SJSA1 (cell line): ENCODE measurements around the gene ZNF597. TPM values are rescaled to one million over a fixed set of nuclear protein-coding genes. Genes with fewer than 3 reads are reported as not detected.
A peak's percentile ranks its signal among the peaks of the same experiment; 100 is the strongest.

ENCODE experiments used
- DNase-seq, 2 experiments: peaks; one replicate each; pipeline ENCODE4 v3.0.0-alpha.2; 2015 to 2020; ENCODE audit warnings: low spot score in 2 of 2, low read depth in 1 of 2
- H3K27ac ChIP-seq: fragments of 250-450 bp; sonication (Bioruptor Pico); 2 replicates; pipeline ENCODE4 v1.5.1; 2020; ENCODE audit warnings: mild to moderate bottlenecking, moderate library complexity
- H3K27me3 ChIP-seq: fragments of 250-450 bp; sonication (Bioruptor Pico); replicated peaks from 2 replicates; pipeline ENCODE4 v1.5.1; 2020; ENCODE audit warnings: mild to moderate bottlenecking, moderate library complexity
- H3K36me3 ChIP-seq: fragments of 250-450 bp; sonication (Bioruptor Pico); 2 replicates; pipeline ENCODE4 v1.5.1; 2020; ENCODE audit warnings: mild to moderate bottlenecking
- H3K4me1 ChIP-seq: fragments of 250-450 bp; sonication (Bioruptor Pico); replicated peaks from 2 replicates; pipeline ENCODE4 v1.6.1; 2021; ENCODE audit warnings: mild to moderate bottlenecking
- H3K4me3 ChIP-seq: fragments of 250-450 bp; sonication (Bioruptor Pico); 2 replicates; pipeline ENCODE4 v1.5.1; 2020; ENCODE audit warnings: mild to moderate bottlenecking
- H3K9me3 ChIP-seq: fragments of 250-450 bp; sonication (Bioruptor Pico); replicated peaks from 2 replicates; pipeline ENCODE4 v1.5.1; 2020; ENCODE audit warnings: mild to moderate bottlenecking
- total RNA-seq: library from RNA; depleted of rRNA; stranded (reverse); fragments of >200 nt; shearing (Covaris generic); gene quantifications from 2 replicates; pipeline ENCODE4 v1.2.3, GENCODE V29; 2014

ZNF597 gene
- total RNA-seq, 1 experiment from 2014 or later = 2.9 TPM

GRCh38 chr16:3454631-3455147 lies 11.4 kb upstream of the ZNF597 start:
- Histone ChIP-seq H3K36me3 (peaks cover 15% of the 10 kb centered on the region), H3K9me3 (no peaks in the 10 kb centered on the region; the same call in 1 of the 2 replicates), H3K4me3 (no peak overlapping the region), H3K27me3 (no peaks in the 10 kb centered on the region), H3K27ac (no peak overlapping the region), H3K4me1 (peaks cover 21% of the 10 kb centered on the region)
- DNase-seq = no peak

- no peak overlapping the region for H3K4me3 ChIP-seq
- peaks cover 16% of the 10 kb centered on the region for H3K36me3 ChIP-seq
- no peak overlapping the region for H3K27ac ChIP-seq
- H3K9me3 ChIP-seq = no peaks in the 10 kb centered on the region; the same call in 1 of the 2 replicates
- H3K4me1 ChIP-seq = peaks cover 15% of the 10 kb centered on the region
- DNase-seq = no peak
- H3K27me3 ChIP-seq = no peaks in the 10 kb centered on the region
Observed at GRCh38 chr16:3454093-3454492, 10.8 kb upstream of the ZNF597 start.

GRCh38 chr16:3444032-3444388 lies 706 bp upstream of the ZNF597 start:
- DNase-seq = peak in 1 of 2 experiments; percentile 43
- peaks cover 32% of the 10 kb centered on the region for H3K36me3 ChIP-seq
- H3K4me3 ChIP-seq = peak overlapping the region; percentile 50
- no peaks in the 10 kb centered on the region; the same call in 1 of the 2 replicates for H3K9me3 ChIP-seq
- peak overlapping the region; percentile 52 for H3K27ac ChIP-seq
- H3K27me3 ChIP-seq = no peaks in the 10 kb centered on the region
- no peaks in the 10 kb centered on the region for H3K4me1 ChIP-seq

- no peaks in the 10 kb centered on the region; the same call in 1 of the 2 replicates for H3K9me3 ChIP-seq
- no peaks in the 10 kb centered on the region for H3K4me1 ChIP-seq
- H3K27me3 ChIP-seq = no peaks in the 10 kb centered on the region
- H3K4me3 ChIP-seq = no peak overlapping the region
- no peak overlapping the region for H3K27ac ChIP-seq
- no peak for DNase-seq
- peaks cover 35% of the 10 kb centered on the region for H3K36me3 ChIP-seq
Observed at GRCh38 chr16:3439637-3440036, 3.7 kb downstream of the ZNF597 start.

GRCh38 chr16:3434373-3434772 lies 8.9 kb downstream of the ZNF597 start:
- H3K4me3 ChIP-seq = no peak overlapping the region
- H3K9me3 ChIP-seq = no peaks in the 10 kb centered on the region; the same call in 1 of the 2 replicates
- 0 out of 2 replicates have a peak, but pooled peaks cover 6% of the 10 kb centered on the region for H3K4me1 ChIP-seq
- DNase-seq = no peak
- H3K27ac ChIP-seq = no peak overlapping the region
- H3K36me3 ChIP-seq = peaks cover 24% of the 10 kb centered on the region
- H3K27me3 ChIP-seq = no peaks in the 10 kb centered on the region; the same call in none of the 2 replicates

- Histone ChIP-seq H3K27me3 (no peaks in the 10 kb centered on the region; the same call in none of the 2 replicates), H3K27ac (no peak overlapping the region), H3K36me3 (peaks cover 14% of the 10 kb centered on the region), H3K4me3 (no peak overlapping the region; the same call in 1 of the 2 replicates), H3K9me3 (no peaks in the 10 kb centered on the region; the same call in 1 of the 2 replicates), H3K4me1 (0 out of 2 replicates have a peak, but pooled peaks cover 6% of the 10 kb centered on the region)
- DNase-seq = peak in 1 of 2 experiments; percentile 52
Observed at GRCh38 chr16:3431779-3432219, 11.5 kb downstream of the ZNF597 start.

- H3K9me3 ChIP-seq = peaks cover 28% of the 10 kb centered on the region
- H3K4me1 ChIP-seq = no peaks in the 10 kb centered on the region
- H3K36me3 ChIP-seq = peaks cover 4% of the 10 kb centered on the region
- H3K27ac ChIP-seq = no peak overlapping the region
- H3K27me3 ChIP-seq = no peaks in the 10 kb centered on the region
- no peak overlapping the region for H3K4me3 ChIP-seq
- DNase-seq = no peak
Observed at GRCh38 chr16:3413730-3414379, 29.4 kb downstream of the ZNF597 start.

GRCh38 chr16:3408561-3409197 lies 34.6 kb downstream of the ZNF597 start:
- H3K27me3 ChIP-seq = no peaks in the 10 kb centered on the region
- no peak for DNase-seq
- H3K4me1 ChIP-seq = no peaks in the 10 kb centered on the region
- no peak overlapping the region for H3K4me3 ChIP-seq
- peaks cover 42% of the 10 kb centered on the region for H3K9me3 ChIP-seq
- no peak overlapping the region for H3K27ac ChIP-seq
- peaks cover 56% of the 10 kb centered on the region for H3K36me3 ChIP-seq

GRCh38 chr16:3401719-3402397 lies 41.4 kb downstream of the ZNF597 start:
- H3K36me3 ChIP-seq = peaks cover 64% of the 10 kb centered on the region
- no peaks in the 10 kb centered on the region for H3K27me3 ChIP-seq
- 0 out of 2 replicates have a peak, but pooled peaks cover 6% of the 10 kb centered on the region for H3K4me1 ChIP-seq
- no peak for DNase-seq
- H3K9me3 ChIP-seq = peaks cover 27% of the 10 kb centered on the region
- peak overlapping the region; percentile 85 for H3K4me3 ChIP-seq
- H3K27ac ChIP-seq = no peak overlapping the region

- peak within 1 kb of the TSS; percentile 85 for H3K4me3 ChIP-seq
- peaks cover 64% of the 10 kb centered on the region for H3K36me3 ChIP-seq
- H3K4me1 ChIP-seq = 0 out of 2 replicates have a peak, but pooled peaks cover 6% of the 10 kb centered on the region
- no peaks in the 10 kb centered on the region for H3K27me3 ChIP-seq
- H3K27ac ChIP-seq = peak within 1 kb of the TSS; percentile 14; the same call in 1 of the 2 replicates
- DNase-seq = peak; percentile 97 to 98
- H3K9me3 ChIP-seq = peaks cover 20% of the 10 kb centered on the region
Observed at GRCh38 chr16:3400779-3401688, 42.3 kb downstream of the ZNF597 start, which contains the start of the genes ZNF174 and ZSCAN32. ZNF174 (plus strand) TSS chr16:3401215; CDS start chr16:3402005, 790 bp downstream. ZSCAN32 (minus strand) TSS chr16:3401004; CDS start chr16:3397557, 3,447 bp downstream.

- Histone ChIP-seq H3K4me3 (peak overlapping the region; percentile 85), H3K27me3 (no peaks in the 10 kb centered on the region), H3K36me3 (peaks cover 64% of the 10 kb centered on the region), H3K27ac (peak overlapping the region; percentile 14; the same call in 1 of the 2 replicates), H3K9me3 (peaks cover 18% of the 10 kb centered on the region), H3K4me1 (0 out of 2 replicates have a peak, but pooled peaks cover 6% of the 10 kb centered on the region)
- no peak for DNase-seq
Observed at GRCh38 chr16:3400446-3400778, 42.9 kb downstream of the ZNF597 start.

GRCh38 chr16:3389663-3390338 lies 53.5 kb downstream of the ZNF597 start:
- no peak for DNase-seq
- Histone ChIP-seq H3K36me3 (peaks cover 79% of the 10 kb centered on the region), H3K27ac (no peak overlapping the region), H3K27me3 (no peaks in the 10 kb centered on the region), H3K4me1 (no peaks in the 10 kb centered on the region), H3K9me3 (peaks cover 22% of the 10 kb centered on the region), H3K4me3 (no peak overlapping the region)
